ENCODE results near the gene ADAMTSL5. TPM values are rescaled to one million over a fixed set of nuclear protein-coding genes. Genes with fewer than 3 reads are reported as not detected.

Gene ADAMTSL5
- total RNA-seq, 1 donor from 2014 or later: 5.0 TPM

GRCh38 chr19:1497578-1498235, 15.1 kb downstream of the ADAMTSL5 start:
- intact Hi-C loops (cut with micrococcal nuclease): no loop called here

GRCh38 chr19:1496714-1497577, 15.9 kb downstream of the ADAMTSL5 start:
- intact Hi-C loops (cut with micrococcal nuclease): no loop called here

GRCh38 chr19:1495799-1496713, 16.8 kb downstream of the ADAMTSL5 start:
- intact Hi-C loops (cut with micrococcal nuclease): no loop called here

- intact Hi-C loops (cut with micrococcal nuclease): no loop called here
Measured at GRCh38 chr19:1495051-1495798, 17.6 kb downstream of the ADAMTSL5 start.

- intact Hi-C loops (cut with micrococcal nuclease): no loop called here
Measured at GRCh38 chr19:1494115-1494815, 18.6 kb downstream of the ADAMTSL5 start.

- intact Hi-C loops (cut with micrococcal nuclease): no loop called here
Measured at GRCh38 chr19:1492474-1493006, 20.3 kb downstream of the ADAMTSL5 start.

GRCh38 chr19:1491849-1492170, 21.0 kb downstream of the ADAMTSL5 start:
- intact Hi-C loops (cut with micrococcal nuclease): no loop called here

GRCh38 chr19:1491114-1491848, 21.5 kb downstream of the ADAMTSL5 start, which contains the start of gene REEP6:
TSS of gene REEP6 (plus strand) at chr19:1491181. CDS start at chr19:1491270, 89 bp downstream.
- intact Hi-C loops (cut with micrococcal nuclease): no loop called here

GRCh38 chr19:1490311-1491113, 22.3 kb downstream of the ADAMTSL5 start, which contains the start of gene PCSK4:
TSS of gene PCSK4 (minus strand) at chr19:1490350. CDS start at chr19:1490346, 4 bp downstream.
- intact Hi-C loops (cut with micrococcal nuclease): loop anchor here (1.0 kb wide), 3 partner anchors 11 to 45 kb away; partner anchors contain the start of genes ADAMTSL5 and C19orf25

- intact Hi-C loops (cut with micrococcal nuclease): loop anchor here (1.0 kb wide), 3 partner anchors 10 to 44 kb away; partner anchors contain the start of genes ADAMTSL5 and C19orf25
Measured at GRCh38 chr19:1489463-1490310, 23.1 kb downstream of the ADAMTSL5 start.

GRCh38 chr19:1488282-1488601, 24.6 kb downstream of the ADAMTSL5 start:
- intact Hi-C loops (cut with micrococcal nuclease): no loop called here

- intact Hi-C loops (cut with micrococcal nuclease): no loop called here
Measured at GRCh38 chr19:1487576-1488281, 25.1 kb downstream of the ADAMTSL5 start.

- intact Hi-C loops (cut with micrococcal nuclease): no loop called here
Measured at GRCh38 chr19:1486720-1487575, 25.9 kb downstream of the ADAMTSL5 start.

GRCh38 chr19:1483979-1484428, 28.8 kb downstream of the ADAMTSL5 start:
- intact Hi-C loops (cut with micrococcal nuclease): no loop called here

- intact Hi-C loops (cut with micrococcal nuclease): no loop called here
Measured at GRCh38 chr19:1483131-1483978, 29.5 kb downstream of the ADAMTSL5 start.
